Spleen (tissue), 11 donors: ENCODE data around the gene OR52M1. TPM values are rescaled to one million over a fixed set of nuclear protein-coding genes. Genes with fewer than 3 reads are reported as not detected.
A peak's percentile ranks its signal among the peaks of the same experiment; 100 is the strongest.

Experiments used
- DNase-seq: peaks from one replicate; pipeline ENCODE4 v3.0.0-alpha.2; 2020
- H3K27ac ChIP-seq, 8 donors: fragments of 200-600 bp; sonication (generic) in 7 of 8; 1 replicate in 4 of 8; 2 replicates in 4 of 8; pipeline versions ENCODE4 v1.5.0 to v1.8.0; 2016 to 2021; ENCODE audit warnings: inconsistent platforms in 4 of 8, mild to moderate bottlenecking in 4 of 8, moderate library complexity in 1 of 8
- H3K27me3 ChIP-seq, 7 donors: fragments of 200-600 bp; sonication (generic) in 6 of 7; replicated peaks in 1 of 7; 1 replicate in 4 of 7; 2 replicates in 3 of 7; pipeline versions ENCODE4 v1.5.0 to v1.8.0; 2016 to 2021; ENCODE audit warnings: inconsistent platforms in 3 of 7, mild to moderate bottlenecking in 1 of 7
- H3K36me3 ChIP-seq, 6 donors: fragments of 200-600 bp; sonication (generic) in 5 of 6; 1 replicate in 4 of 6; 2 replicates in 2 of 6; pipeline versions ENCODE4 v1.5.0 to v1.8.0; 2016 to 2021; ENCODE audit warnings: inconsistent platforms in 2 of 6
- H3K4me1 ChIP-seq, 6 donors: fragments of 200-600 bp; sonication (generic) in 5 of 6; 1 replicate in 3 of 6; 2 replicates in 3 of 6; pipeline versions ENCODE4 v1.5.0 to v1.8.0; 2016 to 2021; ENCODE audit warnings: inconsistent platforms in 3 of 6
- H3K4me3 ChIP-seq, 8 donors: fragments of 200-600 bp; sonication (generic) in 7 of 8; 1 replicate in 4 of 8; 2 replicates in 4 of 8; pipeline versions ENCODE4 v1.5.0 to v1.8.0; 2016 to 2021; ENCODE audit warnings: inconsistent platforms in 4 of 8, mild to moderate bottlenecking in 4 of 8, moderate library complexity in 2 of 8
- H3K9me3 ChIP-seq, 8 donors: fragments of 200-600 bp; sonication (generic) in 7 of 8; 1 replicate in 4 of 8; 2 replicates in 4 of 8; pipeline versions ENCODE4 v1.5.0 to v1.8.0; 2016 to 2021; ENCODE audit warnings: inconsistent platforms in 4 of 8
- POLR2A ChIP-seq, 3 donors: fragments of 450-650 bp; IDR thresholded peaks; one replicate each; pipeline ENCODE4 v1.5.1; 2017; ENCODE audit warnings: antibody characterized with exemption in 3 of 3, mild to moderate bottlenecking in 1 of 3
- POLR2AphosphoS5 ChIP-seq, 3 donors: sonication (generic); formaldehyde crosslinking; IDR thresholded peaks; one replicate each; pipeline ENCODE4 v1.5.1; 2017; ENCODE audit warnings: antibody characterized with exemption in 3 of 3
- WGBS, 5 donors: extraction: QIAGEN DNeasy Blood & Tissue Kit in 3 of 5; methylation state at CpG; one replicate each; pipeline versions ENCODE4 v1.1.5 to v1.1.7; 2013 to 2018; 5-methylcytosine and 5-hydroxymethylcytosine counted together
- intact Hi-C: fragments of 100-400 bp; cut with DNase I; formaldehyde crosslinking; loops from one replicate; pipeline ENCODE4 v1.15.0; 2023; ENCODE audit warnings: low total_unique reads
- polyA plus RNA-seq, 3 donors: library from polyadenylated mRNA; stranded (reverse); fragments of 200-250 nt; gene quantifications; one replicate each; pipeline ENCODE4 v1.2.1, GENCODE V29; 2013
- total RNA-seq, 7 donors: library from RNA; depleted of rRNA in 3 of 7; stranded (reverse); fragments of >200 nt in 3 of 7; fragmentation: NEBNext Ultra II Directional in 4 of 7; extraction: Animal tissue kit (Norgen Biotek cat#: 25700) in 4 of 7; gene quantifications; one replicate each; pipeline versions ENCODE4 v1.1.0 to v1.2.1, GENCODE V29; 2016 to 2021
- TF ChIP-seq, protein P1 (sequence below), 11 experiments: fragments of 200-600 bp in 7 of 11; fragments of 450-650 bp in 4 of 11; sonication (generic) in 4 of 11; IDR thresholded peaks in 8 of 11; conservative IDR thresholded peaks in 3 of 11; 1 replicate in 7 of 11; 2 replicates in 4 of 11; pipeline versions ENCODE4 v1.4.0 to v1.8.0; 2016 to 2021; ENCODE audit warnings: antibody characterized with exemption in 11 of 11, inconsistent platforms in 4 of 11, mild to moderate bottlenecking in 1 of 11
- donor health status: healthy with polysubstance abuse.
- donor health status: DM: no; HTN: no; CAD: no; lungs with moderate emphysema.
- donor health status: DM: no; HTN: no; CAD: no.
- donor health status: Bipolar disorder and iron deficiency.
- donor health status: healthy.
- donor health status: DM: no; HTN: no; CAD: no.
- donor health status: DM: yes; HTN: yes; CAD: no.

Gene OR52M1
- total and polyA plus RNA-seq, 10 donors = not detected

DNA sequence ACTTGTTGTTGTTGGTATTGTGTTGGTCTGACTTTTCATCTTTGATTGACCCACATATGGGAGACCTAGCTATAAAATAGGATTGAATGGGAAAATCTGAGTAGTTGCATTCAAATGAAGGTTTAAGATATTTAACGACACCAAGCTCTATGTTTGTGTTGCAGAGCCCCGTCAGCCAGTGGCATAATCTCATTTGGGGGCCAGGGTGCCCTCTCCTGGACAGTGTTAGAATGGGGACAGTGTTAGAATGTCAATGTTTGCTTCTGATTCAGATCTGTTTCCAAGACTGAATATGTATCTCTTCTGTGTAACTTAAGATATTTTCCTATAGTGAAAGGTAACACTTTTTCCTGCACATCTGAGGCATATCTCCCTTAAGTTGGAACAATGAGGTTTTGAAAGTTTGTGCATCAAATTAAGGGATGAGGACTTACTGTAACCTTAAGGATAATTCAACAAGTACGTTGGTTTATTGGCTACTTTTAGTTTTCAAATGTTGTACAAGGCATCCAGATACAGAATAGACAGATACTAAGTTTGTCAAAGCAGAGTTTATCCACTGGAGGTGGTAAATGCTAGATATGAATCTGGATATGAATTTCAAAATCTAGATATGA lies 5.3 kb upstream of the OR52M1 start:
- WGBS, 5 donors = 19 to 30% (median 26%) methylated on average over 3 of the region's 3 CpGs
- Histone ChIP-seq H3K9me3 (no peaks in the 10 kb centered on the region), H3K4me1 (no peaks in the 10 kb centered on the region), H3K27me3 (peaks cover 0 to 7% (median 0%) of the 10 kb centered on the region in 7 donors), H3K27ac (no peak overlapping the region), H3K4me3 (no peak overlapping the region), H3K36me3 (no peaks in the 10 kb centered on the region)
- intact Hi-C loops = no loop called here
- DNase-seq = peak; percentile 75
- no peak for TF ChIP-seq POLR2A (IDR thresholded peaks at IDR 0.05)
- TF ChIP-seq, protein P1, sequence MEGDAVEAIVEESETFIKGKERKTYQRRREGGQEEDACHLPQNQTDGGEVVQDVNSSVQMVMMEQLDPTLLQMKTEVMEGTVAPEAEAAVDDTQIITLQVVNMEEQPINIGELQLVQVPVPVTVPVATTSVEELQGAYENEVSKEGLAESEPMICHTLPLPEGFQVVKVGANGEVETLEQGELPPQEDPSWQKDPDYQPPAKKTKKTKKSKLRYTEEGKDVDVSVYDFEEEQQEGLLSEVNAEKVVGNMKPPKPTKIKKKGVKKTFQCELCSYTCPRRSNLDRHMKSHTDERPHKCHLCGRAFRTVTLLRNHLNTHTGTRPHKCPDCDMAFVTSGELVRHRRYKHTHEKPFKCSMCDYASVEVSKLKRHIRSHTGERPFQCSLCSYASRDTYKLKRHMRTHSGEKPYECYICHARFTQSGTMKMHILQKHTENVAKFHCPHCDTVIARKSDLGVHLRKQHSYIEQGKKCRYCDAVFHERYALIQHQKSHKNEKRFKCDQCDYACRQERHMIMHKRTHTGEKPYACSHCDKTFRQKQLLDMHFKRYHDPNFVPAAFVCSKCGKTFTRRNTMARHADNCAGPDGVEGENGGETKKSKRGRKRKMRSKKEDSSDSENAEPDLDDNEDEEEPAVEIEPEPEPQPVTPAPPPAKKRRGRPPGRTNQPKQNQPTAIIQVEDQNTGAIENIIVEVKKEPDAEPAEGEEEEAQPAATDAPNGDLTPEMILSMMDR (IDR thresholded peaks at IDR 0.05 in 8 of 11, conservative IDR thresholded peaks at IDR 0.05 in 3 of 11) = peak in 9 of 11 experiments; percentile 41 to 75 (median 60)

DNA sequence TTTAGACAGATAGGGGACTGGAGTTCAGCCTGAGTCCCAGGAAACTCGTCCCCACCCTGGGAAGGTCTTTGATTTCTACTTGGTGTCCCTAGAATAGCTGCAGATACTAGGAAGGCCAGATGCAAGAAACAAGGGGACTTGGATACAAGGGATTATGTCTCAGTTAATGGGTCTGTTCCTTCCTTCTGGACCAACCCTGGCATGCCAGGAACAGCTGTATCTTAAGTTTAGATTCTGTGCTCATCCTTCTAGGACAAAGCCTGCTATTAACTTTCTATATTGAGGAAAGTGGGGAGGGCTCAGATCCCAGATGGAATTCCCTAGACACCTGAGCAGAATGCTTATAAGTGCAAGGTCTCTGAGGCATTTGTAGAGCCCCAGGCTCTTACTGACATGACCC lies 3.9 kb upstream of the OR52M1 start:
- intact Hi-C loops = no loop called here
- Histone ChIP-seq H3K9me3 (no peaks in the 10 kb centered on the region), H3K36me3 (no peaks in the 10 kb centered on the region), H3K27me3 (peaks cover 0 to 7% (median 0%) of the 10 kb centered on the region in 7 donors), H3K27ac (no peak overlapping the region), H3K4me3 (no peak overlapping the region), H3K4me1 (no peaks in the 10 kb centered on the region)
- TF ChIP-seq POLR2A (IDR thresholded peaks at IDR 0.05) (no peak), POLR2AphosphoS5 (IDR thresholded peaks at IDR 0.05) (no peak)
- TF ChIP-seq, protein P1 (IDR thresholded peaks at IDR 0.05 in 8 of 11, conservative IDR thresholded peaks at IDR 0.05 in 3 of 11) = no peak
- WGBS, 5 donors = 0 to 45% (median 25%) methylated on average over 1 of the region's 1 CpG
- no peak for DNase-seq

DNA sequence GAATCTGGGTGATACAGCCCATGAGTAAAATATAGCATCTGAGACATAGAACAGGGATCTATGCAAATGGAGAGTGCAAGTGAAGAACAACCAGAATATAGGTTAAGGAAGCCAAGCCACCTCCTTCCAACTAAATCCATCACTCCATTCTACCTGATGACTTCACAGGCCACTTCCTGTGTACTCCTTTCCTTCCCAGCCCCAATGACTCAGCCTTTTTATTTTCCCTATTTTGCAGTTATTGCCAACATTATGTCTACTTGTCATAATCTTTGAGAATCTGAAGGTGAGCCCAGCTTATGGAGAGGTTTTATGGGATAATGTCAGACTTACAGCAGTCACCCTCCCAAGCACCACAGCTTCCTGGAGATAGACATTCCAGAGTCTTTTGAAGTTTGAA lies 1.4 kb upstream of the OR52M1 start:
- TF ChIP-seq POLR2A (IDR thresholded peaks at IDR 0.05) (no peak), POLR2AphosphoS5 (IDR thresholded peaks at IDR 0.05) (no peak)
- TF ChIP-seq, protein P1 (IDR thresholded peaks at IDR 0.05 in 8 of 11, conservative IDR thresholded peaks at IDR 0.05 in 3 of 11) = no peak
- intact Hi-C loops = no loop called here
- H3K4me3 ChIP-seq = no peak overlapping the region
- H3K36me3 ChIP-seq = no peaks in the 10 kb centered on the region
- no peak overlapping the region for H3K27ac ChIP-seq
- no peak for DNase-seq
- peaks cover 0 to 7% (median 0%) of the 10 kb centered on the region in 7 donors for H3K27me3 ChIP-seq
- no peaks in the 10 kb centered on the region for H3K4me1 ChIP-seq
- H3K9me3 ChIP-seq = no peaks in the 10 kb centered on the region

DNA sequence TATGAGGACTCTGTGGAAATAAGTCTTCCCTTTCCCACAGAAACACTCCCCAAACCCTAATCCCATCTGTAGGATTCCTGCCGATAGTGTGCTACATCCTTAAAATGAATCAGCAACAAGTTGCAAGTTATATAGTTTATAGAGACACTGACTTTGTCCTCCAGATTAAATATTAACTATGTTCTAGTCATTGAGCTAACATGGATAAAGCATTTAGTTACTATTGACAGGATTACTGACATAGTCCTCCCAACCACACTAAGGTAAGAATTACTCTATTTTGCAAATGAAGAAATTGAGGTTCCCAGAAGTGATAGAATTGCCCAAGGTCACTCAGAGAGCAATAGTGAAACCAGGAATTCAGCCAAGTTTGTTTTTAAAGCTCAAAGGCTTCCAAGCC lies 1.9 kb downstream of the OR52M1 start:
- H3K36me3 ChIP-seq = no peaks in the 10 kb centered on the region
- H3K9me3 ChIP-seq = peaks cover 0 to 18% (median 8%) of the 10 kb centered on the region in 8 donors
- no peak for DNase-seq
- peaks cover 0 to 2% (median 0%) of the 10 kb centered on the region in 7 donors for H3K27me3 ChIP-seq
- WGBS, 5 donors = 86 to 100% (median 93%) methylated on average over 1 of the region's 1 CpG
- H3K27ac ChIP-seq = no peak overlapping the region
- intact Hi-C loops = no loop called here
- TF ChIP-seq POLR2AphosphoS5 (IDR thresholded peaks at IDR 0.05) = no peak
- TF ChIP-seq, protein P1 (IDR thresholded peaks at IDR 0.05 in 8 of 11, conservative IDR thresholded peaks at IDR 0.05 in 3 of 11) = no peak
- no peak for TF ChIP-seq POLR2A (IDR thresholded peaks at IDR 0.05)
- no peaks in the 10 kb centered on the region for H3K4me1 ChIP-seq
- no peak overlapping the region for H3K4me3 ChIP-seq
